Germinal center (tissue), 1 donor: ENCODE data around the gene BTNL9.
"Not testable (repeated sequence)": the region's sequence is repeated elsewhere in the genome, so short reads cannot be mapped to it uniquely, and the experiment has no call there.

Experiments used
- DNase-seq: peaks from one replicate; pipeline ENCODE4 v3.0.0; 2012; ENCODE audit warnings: mixed read lengths, low spot score

The BTNL9 gene

DNA sequence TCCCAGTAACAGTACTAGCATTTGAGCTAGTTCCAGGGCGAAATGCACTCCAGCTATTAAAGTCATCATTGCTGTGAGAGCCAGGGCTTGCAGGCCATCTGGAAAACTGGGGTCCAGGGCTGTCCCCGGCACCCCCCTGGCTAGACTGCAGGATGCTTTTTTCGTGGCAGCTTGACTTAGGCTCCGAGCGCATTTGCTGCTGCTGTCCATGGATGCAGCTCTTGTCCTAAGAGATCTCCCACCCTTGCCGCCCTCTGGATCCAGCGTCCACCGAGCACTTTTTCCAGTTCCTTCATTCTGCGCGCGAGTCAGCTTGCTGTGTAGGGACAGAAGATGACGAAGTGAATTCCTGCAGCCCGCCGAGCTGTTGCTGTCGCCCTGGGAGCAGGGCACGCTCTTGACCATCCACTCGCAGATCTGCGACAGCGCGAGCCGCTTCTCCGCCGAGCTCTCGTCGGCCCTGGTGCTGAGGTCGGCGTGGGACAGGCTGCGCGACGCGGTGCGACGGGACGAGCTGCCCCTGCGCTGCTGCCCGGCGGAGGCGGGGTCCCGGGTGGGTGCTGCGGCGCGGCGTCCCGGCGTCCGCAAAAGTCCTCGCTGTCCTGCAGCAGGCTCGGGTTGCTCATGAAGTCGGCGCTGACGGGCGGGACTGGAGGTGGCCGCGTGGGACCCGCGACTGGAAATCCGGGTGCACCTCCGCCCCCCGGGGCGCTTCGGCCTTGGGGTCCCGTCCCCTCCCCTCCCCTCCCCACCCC, 60.2 kb downstream of the BTNL9 start:
- DNase-seq: no peak

DNA sequence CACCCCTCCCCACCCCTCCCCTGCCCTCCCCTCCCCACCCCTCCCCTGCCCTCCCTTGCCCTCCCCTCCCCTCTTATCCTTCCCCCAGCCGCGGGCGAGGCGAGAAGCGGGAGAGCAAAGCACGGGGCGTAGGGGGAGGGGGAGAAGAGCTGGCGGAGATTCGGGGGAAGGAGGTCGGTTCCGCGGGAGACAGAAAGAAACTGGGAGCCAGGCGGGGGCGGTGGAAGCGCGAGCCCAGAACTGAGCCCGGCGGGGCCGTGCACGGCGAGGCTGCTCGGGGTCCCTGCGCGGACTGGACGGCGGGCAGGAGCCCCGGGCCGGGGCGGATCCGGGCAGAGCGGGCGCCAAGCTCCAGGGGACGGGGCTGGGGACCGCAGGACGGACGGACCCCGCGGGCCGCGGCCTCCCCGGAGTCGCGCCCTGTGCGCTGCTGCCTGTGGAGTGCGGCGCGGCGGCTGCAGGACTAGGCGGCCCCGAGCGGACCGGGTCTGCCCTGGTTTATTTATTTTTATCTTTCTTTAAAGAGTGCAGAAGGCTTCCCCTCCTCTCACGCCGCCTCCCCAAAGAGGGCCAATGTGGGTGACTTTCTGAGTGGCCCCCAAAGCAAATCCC, 61.1 kb downstream of the BTNL9 start:
- not testable (repeated sequence) for DNase-seq

DNA sequence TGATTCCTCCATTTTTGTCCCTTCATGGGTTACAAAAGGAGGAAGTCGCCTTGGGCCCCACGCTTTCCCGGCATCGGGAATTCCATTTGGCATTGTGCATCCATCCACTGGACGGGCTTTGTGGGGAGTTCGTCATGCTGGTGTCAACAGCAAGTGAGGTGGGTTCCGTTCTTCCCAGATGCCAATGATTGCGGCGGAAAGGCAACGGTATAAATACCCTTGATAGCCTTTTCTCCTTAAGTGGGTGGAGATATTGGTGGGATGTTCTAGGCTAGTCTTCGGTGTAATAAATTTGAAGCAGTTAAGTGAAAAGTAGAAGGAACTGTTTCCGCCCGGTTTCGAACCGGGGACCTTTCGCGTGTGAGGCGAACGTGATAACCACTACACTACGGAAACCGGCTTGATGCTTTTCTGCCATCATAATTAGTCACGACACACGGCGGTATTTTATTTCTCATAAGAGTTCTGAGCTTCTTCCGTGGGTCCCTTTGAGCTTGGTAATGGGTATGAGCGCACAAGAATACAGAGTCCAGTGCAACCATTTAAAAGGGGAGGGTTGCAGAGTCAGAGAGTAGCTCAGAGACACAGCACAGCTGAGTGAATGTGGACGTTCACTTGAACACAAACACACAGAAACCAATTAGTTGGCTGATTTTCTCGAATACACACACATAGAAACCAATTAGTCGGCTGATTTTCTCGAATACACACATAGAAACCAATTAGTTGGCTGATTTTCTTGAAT, 62.0 kb downstream of the BTNL9 start:
- not testable (repeated sequence) for DNase-seq

DNA sequence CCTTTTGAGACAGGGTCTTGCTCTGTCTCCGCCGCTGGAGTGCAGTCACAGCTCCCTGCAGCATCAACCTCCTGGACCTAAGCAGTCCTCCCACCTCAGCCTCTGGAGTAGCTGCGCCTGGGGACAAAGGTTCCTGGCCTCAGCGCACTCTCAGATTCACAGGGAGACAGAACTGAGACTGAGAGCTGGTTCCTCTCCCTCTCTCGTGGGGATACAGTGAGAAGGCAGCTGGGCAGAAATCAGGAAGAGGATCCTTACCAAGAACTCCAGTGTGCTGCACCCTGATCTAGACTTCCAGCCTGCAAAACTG, 64.1 kb downstream of the BTNL9 start:
- not testable (repeated sequence) for DNase-seq

DNA sequence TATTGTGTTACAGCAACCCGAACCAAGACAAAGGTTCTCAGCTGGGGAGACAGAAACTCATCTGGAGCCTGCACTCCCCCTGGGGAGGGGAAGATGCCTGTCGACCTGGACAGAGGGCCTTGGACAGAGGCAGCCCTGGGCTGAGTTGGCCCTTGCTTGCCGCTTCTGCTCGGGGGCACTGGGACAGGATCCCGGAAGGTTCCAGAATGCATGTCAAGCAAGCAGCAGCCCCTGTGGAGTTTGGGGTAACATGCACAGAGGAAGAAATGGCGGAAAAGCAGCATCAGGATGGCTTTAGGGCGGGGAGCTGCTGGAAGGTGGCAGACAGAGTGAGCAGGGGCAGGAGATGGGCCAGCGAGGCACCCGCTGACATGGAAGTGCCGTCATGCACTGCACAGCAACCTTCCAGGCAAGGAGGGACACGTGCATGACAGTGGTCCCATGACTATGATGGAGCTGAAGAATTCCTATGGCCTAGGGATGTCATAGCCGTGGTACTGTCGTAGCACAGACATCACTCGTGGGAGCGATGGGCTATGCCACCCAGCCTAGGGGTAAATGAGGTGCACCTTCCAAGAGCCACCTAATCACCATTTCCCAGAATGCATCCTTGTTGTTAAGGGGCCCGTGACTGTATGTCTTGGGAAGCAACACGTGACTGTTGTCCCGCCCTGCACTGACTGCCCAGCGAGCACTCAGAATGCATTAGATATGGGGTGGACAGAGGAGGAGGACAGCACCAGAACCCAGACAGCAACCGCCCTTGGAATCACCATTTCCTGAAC, 64.7 kb downstream of the BTNL9 start:
- not testable (repeated sequence) for DNase-seq

DNA sequence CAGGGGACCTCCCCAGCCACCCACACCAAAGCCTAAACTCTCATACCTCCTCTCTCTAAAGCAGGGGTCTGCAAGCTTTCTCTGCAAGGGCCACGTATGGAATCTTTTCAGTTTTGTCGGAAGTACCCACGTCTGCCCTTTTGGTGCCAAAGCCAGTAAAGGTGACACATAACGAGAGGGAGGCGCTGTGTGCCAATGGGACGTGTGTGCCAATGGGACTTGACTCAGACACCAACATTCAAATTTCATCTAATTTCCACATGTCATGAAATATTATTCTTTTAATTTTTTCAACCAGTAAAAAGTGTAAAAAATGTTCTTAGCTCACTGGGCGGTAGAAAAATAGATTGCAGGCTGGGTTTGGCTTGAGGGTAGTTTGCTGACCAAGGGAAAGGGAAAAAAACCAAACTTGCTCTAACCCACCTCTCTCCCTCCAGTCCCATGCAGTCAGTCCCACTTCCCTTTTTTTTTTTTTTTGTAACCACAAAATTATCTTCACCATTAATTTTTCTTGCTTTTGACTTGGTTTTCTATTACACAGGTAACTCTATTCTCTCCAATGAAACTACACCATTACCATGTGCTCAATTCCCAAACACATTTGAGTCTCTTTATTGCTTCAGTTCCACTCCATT, 65.4 kb downstream of the BTNL9 start:
- DNase-seq: no peak

DNA sequence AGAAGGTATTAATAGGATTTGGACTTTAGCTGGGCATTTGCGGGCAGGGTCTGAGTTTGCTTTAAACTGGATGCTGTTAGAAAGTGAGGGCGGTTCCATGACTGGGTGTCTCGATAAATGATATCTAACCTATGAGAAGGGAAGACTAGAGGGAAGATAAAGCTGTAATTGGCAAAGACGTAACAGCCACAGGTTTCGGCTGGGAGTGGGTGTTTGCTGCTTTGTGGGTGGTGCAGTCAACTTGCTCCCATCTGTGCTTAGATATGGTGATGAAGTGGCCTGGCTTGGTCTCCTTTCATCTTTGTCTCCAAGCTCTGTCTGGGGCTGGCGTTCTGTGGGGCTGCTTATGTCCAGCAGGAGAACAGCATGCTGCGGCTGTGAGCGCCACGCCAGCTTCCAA, 67.6 kb downstream of the BTNL9 start:
- no peak for DNase-seq

DNA sequence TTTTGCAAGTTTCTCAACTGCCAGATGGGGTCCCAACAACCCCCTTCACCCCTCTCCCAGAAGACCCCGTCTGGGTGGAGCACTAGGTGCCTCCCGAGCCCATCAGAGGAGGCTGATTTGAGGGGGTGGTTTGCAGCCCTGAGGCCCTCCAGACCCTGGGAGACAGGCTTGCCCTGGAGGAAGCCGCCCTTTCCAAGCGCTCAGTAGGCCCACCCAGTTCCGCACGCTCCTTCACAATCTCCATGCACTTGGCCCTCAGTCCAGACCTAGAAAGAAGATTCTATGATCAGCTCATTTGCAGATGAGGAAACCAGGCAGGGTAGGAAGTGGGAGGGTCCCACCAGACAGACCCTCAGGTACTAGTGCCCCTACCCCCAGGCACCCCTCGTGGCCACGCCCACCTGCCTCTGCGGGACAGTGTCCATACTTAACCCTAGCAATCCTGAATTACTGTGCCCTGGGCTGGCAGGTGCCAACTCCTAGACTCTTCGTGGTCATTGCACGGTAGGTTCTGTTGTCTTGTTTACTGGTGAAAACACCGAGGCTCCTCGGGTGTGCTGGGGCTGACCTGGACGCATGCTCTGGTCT, 68.6 kb downstream of the BTNL9 start:
- no peak for DNase-seq

DNA sequence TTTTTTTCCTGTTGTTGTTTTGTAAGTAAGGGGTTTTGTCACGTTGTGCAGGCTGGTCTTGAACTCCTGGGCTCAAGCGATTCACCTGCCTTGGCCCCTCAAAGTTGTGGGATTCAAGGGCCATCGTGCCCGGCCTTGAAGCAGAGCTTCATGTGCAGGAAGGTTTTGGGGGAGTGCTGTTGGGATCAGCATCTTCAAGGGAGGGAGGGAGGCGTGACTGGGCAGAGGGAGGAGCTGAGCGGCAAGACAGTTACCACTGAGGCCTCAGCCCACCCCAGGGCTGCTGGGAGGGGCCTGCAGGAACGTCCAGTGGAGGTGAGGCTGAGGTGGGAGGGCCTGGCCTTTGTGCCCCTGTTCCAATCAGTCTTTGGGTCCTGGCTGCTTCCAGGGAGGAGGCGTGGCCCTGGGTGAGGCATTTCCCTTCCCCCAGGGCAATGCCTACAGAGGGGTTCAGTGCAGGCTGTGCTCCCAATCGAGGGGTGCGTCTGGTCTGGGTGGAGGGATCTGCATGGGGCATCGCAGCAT, 69.5 kb downstream of the BTNL9 start:
- no peak for DNase-seq

DNA sequence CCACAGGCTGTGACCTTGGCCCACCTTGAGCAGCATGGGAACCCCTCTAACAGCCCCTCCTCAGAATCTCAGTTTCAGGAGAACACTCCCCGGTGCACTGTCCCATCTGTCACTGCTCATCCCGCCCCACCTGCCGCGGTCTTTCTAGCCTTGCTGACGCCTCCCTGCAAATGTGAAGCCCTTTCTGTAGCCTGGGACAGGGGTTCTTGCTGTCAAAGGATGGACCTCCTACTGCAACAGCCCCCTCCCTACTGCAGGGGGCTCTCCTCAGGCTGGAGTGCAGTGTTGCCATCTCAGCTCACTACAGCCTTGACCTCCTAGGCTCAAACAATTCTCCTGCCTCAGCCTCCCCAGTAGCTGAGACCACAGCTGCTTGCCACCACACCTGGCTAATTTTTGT, 70.9 kb downstream of the BTNL9 start:
- DNase-seq: no peak
